HFF-Myc (cell line): ENCODE measurements around the gene NSUN4.

ENCODE experiments used
- DNase-seq: peaks from one replicate; pipeline ENCODE4 v3.0.0-alpha.2; 2011; ENCODE audit warnings: low read depth; ENCODE audit errors: extremely low read depth
- H3K4me3 ChIP-seq: replicated peaks from 2 replicates; pipeline ENCODE4 v1.5.1; 2011; ENCODE audit warnings: low read depth, mild to moderate bottlenecking, control low read depth, low read length
- CTCF ChIP-seq: IDR thresholded peaks from 2 replicates; pipeline ENCODE4 v1.5.1; 2012; ENCODE audit warnings: mild to moderate bottlenecking, low read depth, low read length, control low read depth; ENCODE audit errors: missing control alignments

The NSUN4 gene

GRCh38 chr1:46396441-46397398 is 56.1 kb downstream of the NSUN4 start:
- no peak overlapping the region for H3K4me3 ChIP-seq
- no peak for TF ChIP-seq CTCF
- DNase-seq, result no peak

- no peak for DNase-seq
- no peak overlapping the region for H3K4me3 ChIP-seq
- no peak for TF ChIP-seq CTCF
Observed at GRCh38 chr1:46399307-46399706, 58.7 kb downstream of the NSUN4 start.

- no peak overlapping the region for H3K4me3 ChIP-seq
- no peak for TF ChIP-seq CTCF
- no peak for DNase-seq
Observed at GRCh38 chr1:46400421-46400820, 59.8 kb downstream of the NSUN4 start.

GRCh38 chr1:46401154-46401913 is 60.7 kb downstream of the NSUN4 start:
- no peak for DNase-seq
- no peak overlapping the region for H3K4me3 ChIP-seq
- TF ChIP-seq CTCF, result no peak

GRCh38 chr1:46401964-46402626 is 61.5 kb downstream of the NSUN4 start:
- no peak for TF ChIP-seq CTCF
- peak; percentile 64 for DNase-seq
- H3K4me3 ChIP-seq, result no peak overlapping the region

GRCh38 chr1:46403916-46404315 is 63.3 kb downstream of the NSUN4 start:
- TF ChIP-seq CTCF, result no peak
- DNase-seq, result no peak
- no peak overlapping the region for H3K4me3 ChIP-seq
